Common myeloid progenitor, CD34-positive (primary cell): ENCODE data around the gene MAMLD1.

Experiments
- CTCF ChIA-PET: fragments of 350-600 bp; sonication (Branson Sonifier 250); formaldehyde crosslinking; loops from one replicate; lab custom pipeline; 2021; ENCODE audit warnings: antibody characterized with exemption; lab: Charles Lee
- POLR2A ChIA-PET: fragments of 350-600 bp; sonication (Branson Sonifier 250); formaldehyde crosslinking; loops from one replicate; lab custom pipeline; 2021; ENCODE audit warnings: antibody characterized with exemption; lab: Charles Lee
- DNase-seq, 3 donors: peaks; one replicate each; pipeline versions ENCODE4 v3.0.0 to v3.0.0-alpha.2; 2013
- H3K27ac ChIP-seq, 2 experiments: 1 replicate in 1 of 2; 2 replicates in 1 of 2; pipeline ENCODE4 v1.7.0; 2013; ENCODE audit warnings: inconsistent platforms in 2 of 2, low read length in 2 of 2, mild to moderate bottlenecking in 2 of 2, low read depth in 1 of 2, moderate library complexity in 1 of 2; ENCODE audit not compliant: severe bottlenecking in 2 of 2, insufficient read depth in 1 of 2, poor library complexity in 1 of 2
- H3K27me3 ChIP-seq, 5 experiments: replicated peaks in 2 of 5; 1 replicate in 3 of 5; 2 replicates in 2 of 5; pipeline versions ENCODE4 v1.6.1 to v1.7.0; 2013; ENCODE audit warnings: low read length in 4 of 5, mild to moderate bottlenecking in 2 of 5, moderate library complexity in 2 of 5, inconsistent platforms in 1 of 5; ENCODE audit not compliant: insufficient read depth in 5 of 5, control insufficient read depth in 4 of 5
- H3K36me3 ChIP-seq, 4 experiments: 1 replicate in 2 of 4; 2 replicates in 2 of 4; pipeline versions ENCODE4 v1.6.1 to v1.7.0; 2013; ENCODE audit warnings: low read length in 3 of 4, control low read depth in 1 of 4, mild to moderate bottlenecking in 1 of 4; ENCODE audit not compliant: control insufficient read depth in 4 of 4, insufficient read depth in 4 of 4
- H3K4me1 ChIP-seq, 4 experiments: 1 replicate in 3 of 4; 2 replicates in 1 of 4; pipeline versions ENCODE4 v1.6.1 to v1.7.1; 2013; ENCODE audit warnings: low read length in 3 of 4, mild to moderate bottlenecking in 3 of 4, control low read depth in 1 of 4, inconsistent platforms in 1 of 4, moderate library complexity in 1 of 4; ENCODE audit not compliant: control insufficient read depth in 4 of 4, insufficient read depth in 4 of 4; ENCODE audit errors: control extremely low read depth in 1 of 4
- H3K4me3 ChIP-seq, 7 experiments: 1 replicate in 4 of 7; 2 replicates in 3 of 7; pipeline versions ENCODE4 v1.5.1 to v1.7.0; 2013; ENCODE audit warnings: mild to moderate bottlenecking in 7 of 7, low read length in 6 of 7, moderate library complexity in 6 of 7, inconsistent platforms in 2 of 7, low read depth in 2 of 7, control low read depth in 1 of 7; ENCODE audit not compliant: insufficient read depth in 4 of 7, control insufficient read depth in 1 of 7; ENCODE audit errors: extremely low read depth in 1 of 7
- H3K9me3 ChIP-seq, 5 experiments: 1 replicate in 4 of 5; 2 replicates in 1 of 5; pipeline versions ENCODE4 v1.6.1 to v1.7.1; 2013; ENCODE audit warnings: low read length in 4 of 5, mild to moderate bottlenecking in 2 of 5, inconsistent platforms in 1 of 5, low read depth in 1 of 5, moderate library complexity in 1 of 5; ENCODE audit not compliant: control insufficient read depth in 4 of 5, insufficient read depth in 2 of 5; ENCODE audit errors: control extremely low read depth in 1 of 5
- WGBS: methylation state at CpG from one replicate; pipeline ENCODE4 v1.1.5; 2013; ENCODE audit not compliant: insufficient coverage; 5-methylcytosine and 5-hydroxymethylcytosine counted together

Gene MAMLD1

GRCh38 chrX:150438165-150438564 lies 75.0 kb downstream of the MAMLD1 start:
- H3K27ac ChIP-seq, result no peak overlapping the region
- H3K9me3 ChIP-seq, result peaks cover 0 to 3% (median 0%) of the 10 kb centered on the region in 5 experiments
- WGBS, result 100% methylated on average over 1 of the region's 2 CpGs
- H3K4me1 ChIP-seq, result no peaks in the 10 kb centered on the region
- ChIA-PET CTCF (no interaction called here), POLR2A (no interaction called here)
- no peak for DNase-seq
- no peaks in the 10 kb centered on the region for H3K27me3 ChIP-seq
- H3K4me3 ChIP-seq, result no peak overlapping the region
- no peaks in the 10 kb centered on the region for H3K36me3 ChIP-seq

GRCh38 chrX:150446151-150446550 lies 83.0 kb downstream of the MAMLD1 start:
- Histone ChIP-seq H3K4me1 (peaks cover 3 to 27% (median 5%) of the 10 kb centered on the region in 4 experiments), H3K4me3 (peak overlapping the region in 1 of 7 experiments; percentile 10), H3K9me3 (no peaks in the 10 kb centered on the region), H3K36me3 (no peaks in the 10 kb centered on the region), H3K27me3 (no peaks in the 10 kb centered on the region), H3K27ac (no peak overlapping the region)
- 27% methylated on average over 2 of the region's 2 CpGs for WGBS
- CTCF ChIA-PET, result interaction anchor here (0.8 to 1.0 kb wide), 2 partner anchors 83 to 760 kb away, joined by 3 to 4 read pairs; partner anchors contain the start of gene MAMLD1
- POLR2A ChIA-PET, result no interaction called here
- peak in 2 of 3 donors; percentile 45 to 58 for DNase-seq

DNA sequence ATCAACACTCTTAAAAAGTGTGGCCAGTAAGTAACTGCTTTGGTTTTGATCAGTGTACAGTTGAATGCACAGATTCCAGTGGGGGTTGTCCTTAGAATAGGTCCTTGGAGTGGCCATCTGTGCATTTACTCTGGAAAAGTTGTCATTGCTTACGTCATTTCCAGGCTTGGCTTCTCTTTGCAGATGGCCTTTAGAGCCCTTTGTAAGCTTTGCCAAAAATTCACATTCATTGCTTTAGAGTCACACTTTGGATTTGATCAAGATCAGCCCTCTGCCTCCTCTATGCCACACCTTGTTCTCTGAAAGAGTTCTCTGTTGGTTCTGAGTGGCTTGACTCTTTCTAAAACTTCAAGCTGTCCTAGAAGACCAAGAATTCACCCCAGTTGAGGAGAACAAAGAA lies 83.9 kb downstream of the MAMLD1 start:
- ChIA-PET POLR2A (no interaction called here), CTCF (interaction anchor here (0.9 kb wide), 1 partner anchor 39 kb away, joined by 3 read pairs; no protein-coding TSS in a partner anchor)
- Histone ChIP-seq H3K9me3 (no peaks in the 10 kb centered on the region), H3K4me3 (no peak overlapping the region), H3K27me3 (no peaks in the 10 kb centered on the region), H3K4me1 (peaks cover 3 to 31% (median 5%) of the 10 kb centered on the region in 4 experiments), H3K36me3 (no peaks in the 10 kb centered on the region), H3K27ac (no peak overlapping the region)
- DNase-seq, result no peak
- WGBS, result 50% methylated on average over 1 of the region's 1 CpG

DNA sequence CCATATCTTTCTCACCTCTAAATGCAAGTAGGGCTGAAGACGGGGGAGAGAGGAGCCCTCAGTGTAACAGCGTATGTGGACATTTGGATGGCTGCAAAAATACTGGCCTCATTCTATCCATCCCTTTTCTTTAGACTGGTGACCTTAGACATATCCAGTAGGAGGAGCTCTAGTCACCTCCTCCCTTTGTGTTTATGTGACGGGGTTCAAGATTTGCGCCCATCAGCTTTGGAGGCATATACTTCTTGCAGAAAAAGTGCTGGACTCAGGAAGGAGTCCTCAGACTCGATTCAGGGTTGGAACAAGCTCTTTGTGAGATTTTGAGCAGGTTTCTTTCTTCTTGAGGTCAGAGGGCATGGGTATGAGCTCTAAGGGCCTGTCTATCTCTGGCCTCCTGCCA lies 86.2 kb downstream of the MAMLD1 start:
- ChIA-PET CTCF (interaction anchor here (1.5 to 1.9 kb wide), 2 partner anchors 36 to 38 kb away, joined by 4 to 6 read pairs; no protein-coding TSS in a partner anchor), POLR2A (no interaction called here)
- WGBS, result 60% methylated on average over 5 of the region's 5 CpGs
- no peak overlapping the region for H3K4me3 ChIP-seq
- H3K36me3 ChIP-seq, result no peaks in the 10 kb centered on the region
- no peak overlapping the region for H3K27ac ChIP-seq
- peak in 1 of 3 donors; percentile 11 for DNase-seq
- peaks cover 3 to 31% (median 5%) of the 10 kb centered on the region in 4 experiments for H3K4me1 ChIP-seq
- H3K27me3 ChIP-seq, result peaks cover 0 to 3% (median 0%) of the 10 kb centered on the region in 5 experiments
- no peaks in the 10 kb centered on the region for H3K9me3 ChIP-seq

DNA sequence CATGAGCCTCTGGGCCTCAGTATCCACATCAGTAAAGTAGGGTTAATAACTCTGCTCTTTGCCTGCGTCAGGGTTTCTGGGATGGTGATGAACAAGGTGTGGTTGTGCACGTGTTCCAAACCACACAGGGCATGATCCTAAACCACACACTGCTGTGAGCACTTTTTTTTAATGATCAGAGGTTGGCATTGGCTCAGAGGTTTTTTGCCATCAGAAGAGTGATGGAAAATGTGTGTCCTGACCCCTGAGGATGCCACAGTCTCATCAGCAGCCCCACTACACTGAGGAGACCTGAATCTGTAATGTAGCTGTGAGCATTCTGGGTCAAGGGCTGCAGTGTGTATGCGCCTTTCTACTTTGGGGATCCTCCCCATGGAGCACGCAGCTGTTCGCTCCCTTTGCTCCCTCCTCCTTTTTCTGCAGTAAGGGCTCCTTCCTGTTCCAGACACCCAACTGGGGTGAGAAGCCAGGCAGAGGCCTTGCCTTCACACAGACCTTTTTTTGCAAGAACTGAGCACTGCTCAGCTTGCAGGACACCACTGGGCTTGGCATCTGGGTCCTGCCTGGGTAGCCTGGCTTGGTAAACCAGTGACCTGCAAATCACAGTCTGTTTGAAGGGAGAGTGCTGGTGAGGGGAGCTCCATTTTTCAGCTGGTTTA lies 87.5 kb downstream of the MAMLD1 start:
- no peak overlapping the region for H3K4me3 ChIP-seq
- ChIA-PET POLR2A (no interaction called here), CTCF (interaction anchor here (0.7 to 1.5 kb wide), 3 partner anchors 11 to 37 kb away, joined by 3 to 4 read pairs (median 3); no protein-coding TSS in a partner anchor)

GRCh38 chrX:150451953-150452352 lies 88.8 kb downstream of the MAMLD1 start:
- 92% methylated on average over 2 of the region's 3 CpGs for WGBS
- no peaks in the 10 kb centered on the region for H3K9me3 ChIP-seq
- H3K4me1 ChIP-seq, result peaks cover 0 to 27% (median 5%) of the 10 kb centered on the region in 4 experiments
- ChIA-PET POLR2A (no interaction called here), CTCF (no interaction called here)
- H3K27ac ChIP-seq, result no peak overlapping the region
- peaks cover 0 to 3% (median 0%) of the 10 kb centered on the region in 5 experiments for H3K27me3 ChIP-seq
- H3K4me3 ChIP-seq, result no peak overlapping the region
- H3K36me3 ChIP-seq, result no peaks in the 10 kb centered on the region
- no peak for DNase-seq

More for the DNA sequence above, 87.5 kb downstream of the MAMLD1 start:
- Histone ChIP-seq H3K27ac (no peak overlapping the region), H3K4me1 (peaks cover 3 to 26% (median 4%) of the 10 kb centered on the region in 4 experiments), H3K27me3 (peaks cover 0 to 3% (median 0%) of the 10 kb centered on the region in 5 experiments), H3K36me3 (no peaks in the 10 kb centered on the region), H3K9me3 (no peaks in the 10 kb centered on the region)
- DNase-seq, result no peak
- 58% methylated on average over 5 of the region's 5 CpGs for WGBS

DNA sequence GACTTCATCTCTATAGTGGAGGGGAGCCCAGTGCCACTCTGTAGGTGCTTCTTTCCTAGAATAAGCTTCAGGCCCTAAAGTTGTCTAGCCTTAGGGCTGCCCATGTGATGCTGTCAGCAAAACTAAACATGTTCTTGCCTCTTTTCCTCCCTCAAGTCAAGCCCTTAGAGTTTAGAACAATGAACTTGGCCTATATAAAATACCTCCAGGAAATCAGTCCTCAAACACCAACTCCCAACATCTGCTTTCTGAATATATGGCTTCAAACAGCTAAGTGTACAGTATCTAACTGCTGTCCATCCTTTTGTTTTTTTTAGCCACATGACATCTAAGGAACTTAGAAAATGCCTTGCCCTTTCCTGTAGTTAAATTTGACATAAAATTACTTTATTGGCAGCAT lies 91.0 kb downstream of the MAMLD1 start:
- no peak for DNase-seq
- ChIA-PET CTCF (no interaction called here), POLR2A (interaction anchor here (0.7 kb wide), 1 partner anchor 18 kb away, joined by 3 read pairs; no protein-coding TSS in a partner anchor)
- no peaks in the 10 kb centered on the region for H3K36me3 ChIP-seq
- H3K27ac ChIP-seq, result no peak overlapping the region
- H3K27me3 ChIP-seq, result peaks cover 0 to 3% (median 0%) of the 10 kb centered on the region in 5 experiments
- peaks cover 0 to 28% (median 5%) of the 10 kb centered on the region in 4 experiments for H3K4me1 ChIP-seq
- no peaks in the 10 kb centered on the region for H3K9me3 ChIP-seq
- H3K4me3 ChIP-seq, result no peak overlapping the region
